K562 (cell line): ENCODE data around the gene GPATCH2.

Source experiments
- BRF1 ChIP-seq: IDR thresholded peaks from 3 replicates; pipeline ENCODE4 v1.6.1; 2011; ENCODE audit warnings: borderline replicate concordance, mild to moderate bottlenecking; ENCODE audit not compliant: insufficient read length; ENCODE audit errors: extremely low read depth
- MTA1 ChIP-seq: fragments of 450-650 bp; IDR thresholded peaks from 2 replicates; pipeline ENCODE4 v1.6.1; 2017; ENCODE audit warnings: borderline replicate concordance
- NFRKB ChIP-seq: fragments of 450-650 bp; IDR thresholded peaks from 2 replicates; pipeline ENCODE4 v1.6.1; 2016; ENCODE audit warnings: low read depth
- POLR2A ChIP-seq: fragments of 450-650 bp; conservative IDR thresholded peaks from 2 replicates; pipeline ENCODE4 v1.6.1; 2016
- POLR2AphosphoS5 ChIP-seq: IDR thresholded peaks from 2 replicates; pipeline ENCODE4 v1.6.1; 2011; ENCODE audit warnings: mild to moderate bottlenecking, low read depth, low read length, moderate library complexity; ENCODE audit not compliant: control insufficient read depth, insufficient read depth
- ZBTB8A ChIP-seq: fragments of 450-650 bp; IDR thresholded peaks from 2 replicates; pipeline ENCODE4 v1.6.1; 2018; ENCODE audit warnings: mild to moderate bottlenecking, moderate library complexity; ENCODE audit not compliant: partially characterized antibody
- TF ChIP-seq, protein P1 (sequence below): sonication (generic); formaldehyde crosslinking; IDR thresholded peaks from 2 replicates; pipeline ENCODE4 v1.9.0; 2022; ENCODE audit warnings: mild to moderate bottlenecking, missing genetic modification reagents
- TF ChIP-seq, protein P2 (sequence below), 3 experiments: IDR thresholded peaks in 2 of 3; conservative IDR thresholded peaks in 1 of 3; 2 replicates each; pipeline ENCODE4 v1.5.1; 2011 to 2012; ENCODE audit warnings: low read length in 3 of 3, mild to moderate bottlenecking in 3 of 3, control low read depth in 2 of 3, improper control_type of control experiment in 1 of 3, inconsistent platforms in 1 of 3, low read depth in 1 of 3, mixed read lengths in 1 of 3, moderate library complexity in 1 of 3; ENCODE audit not compliant: insufficient read depth in 2 of 3

DNA sequence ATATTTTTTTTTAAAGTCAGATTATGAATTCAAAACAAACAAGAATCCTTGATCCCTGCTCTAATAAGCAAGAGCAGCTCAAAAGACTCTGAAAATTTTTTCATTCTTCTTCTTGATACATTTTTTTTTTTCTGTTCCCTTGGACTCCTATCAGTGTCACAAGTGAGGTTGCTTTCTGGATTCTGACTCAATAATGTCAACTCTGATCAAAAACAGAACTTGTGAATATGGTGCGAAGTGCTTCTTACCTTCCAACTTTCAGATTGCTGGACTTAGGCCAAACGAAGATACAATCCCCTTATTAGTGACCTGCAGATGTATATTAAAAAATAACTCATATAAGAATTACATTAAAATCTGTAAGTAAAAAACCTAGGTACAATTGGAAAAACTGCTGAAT lies 136.1 kb downstream of the GPATCH2 start:
- TF ChIP-seq, protein P1, sequence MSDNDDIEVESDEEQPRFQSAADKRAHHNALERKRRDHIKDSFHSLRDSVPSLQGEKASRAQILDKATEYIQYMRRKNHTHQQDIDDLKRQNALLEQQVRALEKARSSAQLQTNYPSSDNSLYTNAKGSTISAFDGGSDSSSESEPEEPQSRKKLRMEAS (CRISPR knock-in tag), result no peak
- TF ChIP-seq BRF1, result no peak
- TF ChIP-seq POLR2AphosphoS5, result no peak
- TF ChIP-seq, protein P2, sequence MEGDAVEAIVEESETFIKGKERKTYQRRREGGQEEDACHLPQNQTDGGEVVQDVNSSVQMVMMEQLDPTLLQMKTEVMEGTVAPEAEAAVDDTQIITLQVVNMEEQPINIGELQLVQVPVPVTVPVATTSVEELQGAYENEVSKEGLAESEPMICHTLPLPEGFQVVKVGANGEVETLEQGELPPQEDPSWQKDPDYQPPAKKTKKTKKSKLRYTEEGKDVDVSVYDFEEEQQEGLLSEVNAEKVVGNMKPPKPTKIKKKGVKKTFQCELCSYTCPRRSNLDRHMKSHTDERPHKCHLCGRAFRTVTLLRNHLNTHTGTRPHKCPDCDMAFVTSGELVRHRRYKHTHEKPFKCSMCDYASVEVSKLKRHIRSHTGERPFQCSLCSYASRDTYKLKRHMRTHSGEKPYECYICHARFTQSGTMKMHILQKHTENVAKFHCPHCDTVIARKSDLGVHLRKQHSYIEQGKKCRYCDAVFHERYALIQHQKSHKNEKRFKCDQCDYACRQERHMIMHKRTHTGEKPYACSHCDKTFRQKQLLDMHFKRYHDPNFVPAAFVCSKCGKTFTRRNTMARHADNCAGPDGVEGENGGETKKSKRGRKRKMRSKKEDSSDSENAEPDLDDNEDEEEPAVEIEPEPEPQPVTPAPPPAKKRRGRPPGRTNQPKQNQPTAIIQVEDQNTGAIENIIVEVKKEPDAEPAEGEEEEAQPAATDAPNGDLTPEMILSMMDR (IDR thresholded peaks at IDR 0.05 in 2 of 3, conservative IDR thresholded peaks at IDR 0.05 in 1 of 3; ENCODE audit: insufficient read depth in 2 of 3, low read depth in 1 of 3, low read length in 3 of 3), result no peak
- no peak for TF ChIP-seq POLR2A
- TF ChIP-seq ZBTB8A, result no peak
- TF ChIP-seq MTA1, result no peak
- no peak for TF ChIP-seq NFRKB
